PFSK-1 (cell line): ENCODE results near the gene TBRG4.

ENCODE experiments used
- FOXP2 ChIP-seq: optimal IDR thresholded peaks from 2 replicates; pipeline ENCODE3; 2011; ENCODE audit warnings: borderline replicate concordance, control low read depth, inconsistent platforms; ENCODE audit not compliant: insufficient read depth; ENCODE audit errors: extremely low read length, extremely low read depth
- POLR2AphosphoS5 ChIP-seq: IDR thresholded peaks from 2 replicates; pipeline ENCODE4 v1.6.1; 2012; ENCODE audit warnings: low read depth, mild to moderate bottlenecking, control low read depth, low read length, moderate library complexity
- REST ChIP-seq, 2 experiments: IDR thresholded peaks; 2 replicates each; pipeline versions ENCODE4 v1.6.1 to v1.8.0; 2011 to 2012; ENCODE audit warnings: low read depth in 2 of 2, low read length in 2 of 2, control low read depth in 1 of 2, inconsistent platforms in 1 of 2, mild to moderate bottlenecking in 1 of 2, moderate library complexity in 1 of 2; ENCODE audit not compliant: insufficient read depth in 1 of 2
- SIN3A ChIP-seq: IDR thresholded peaks from 2 replicates; pipeline ENCODE4 v1.6.1; 2012; ENCODE audit warnings: mild to moderate bottlenecking, low read length, moderate library complexity, borderline replicate concordance; ENCODE audit not compliant: insufficient read depth
- TAF1 ChIP-seq: IDR thresholded peaks from 2 replicates; pipeline ENCODE4 v1.6.1; 2012; ENCODE audit warnings: low read length, control low read depth, borderline replicate concordance; ENCODE audit not compliant: insufficient read depth

Gene TBRG4

GRCh38 chr7:45061806-45062425 is 49.6 kb downstream of the TBRG4 start:
- TF ChIP-seq TAF1 (no peak), POLR2AphosphoS5 (no peak), FOXP2 (no peak), SIN3A (no peak), REST (IDR thresholded peaks at IDR 0.05; ENCODE audit: insufficient read depth in 1 of 2, low read depth in 2 of 2, low read length in 2 of 2) (no peak)

- TF ChIP-seq SIN3A (no peak), FOXP2 (no peak), TAF1 (no peak), POLR2AphosphoS5 (no peak), REST (IDR thresholded peaks at IDR 0.05; ENCODE audit: insufficient read depth in 1 of 2, low read depth in 2 of 2, low read length in 2 of 2) (no peak)
These were observed 50.1 kb downstream of the TBRG4 start for GRCh38 chr7:45061352-45061751.

- TF ChIP-seq SIN3A, result no peak
- TF ChIP-seq FOXP2, result no peak
- no peak for TF ChIP-seq POLR2AphosphoS5
- TF ChIP-seq TAF1, result no peak
- TF ChIP-seq REST (IDR thresholded peaks at IDR 0.05; ENCODE audit: insufficient read depth in 1 of 2, low read depth in 2 of 2, low read length in 2 of 2), result no peak
These were observed 51.2 kb downstream of the TBRG4 start for GRCh38 chr7:45060295-45060694.

GRCh38 chr7:45057878-45058277 is 53.6 kb downstream of the TBRG4 start:
- no peak for TF ChIP-seq POLR2AphosphoS5
- TF ChIP-seq FOXP2, result no peak
- TF ChIP-seq SIN3A, result no peak
- no peak for TF ChIP-seq TAF1
- no peak for TF ChIP-seq REST (IDR thresholded peaks at IDR 0.05; ENCODE audit: insufficient read depth in 1 of 2, low read depth in 2 of 2, low read length in 2 of 2)

- no peak for TF ChIP-seq POLR2AphosphoS5
- no peak for TF ChIP-seq FOXP2
- TF ChIP-seq SIN3A, result no peak
- TF ChIP-seq TAF1, result no peak
- no peak for TF ChIP-seq REST (IDR thresholded peaks at IDR 0.05; ENCODE audit: insufficient read depth in 1 of 2, low read depth in 2 of 2, low read length in 2 of 2)
These were observed 55.8 kb downstream of the TBRG4 start for GRCh38 chr7:45055594-45056219.
